ENCODE data around the gene PRR5.
A peak's percentile ranks its signal among the peaks of the same experiment; 100 is the strongest.
"Not testable (repeated sequence)": the region's sequence is repeated elsewhere in the genome, so short reads cannot be mapped to it uniquely, and the experiment has no call there.

The PRR5 gene

DNA sequence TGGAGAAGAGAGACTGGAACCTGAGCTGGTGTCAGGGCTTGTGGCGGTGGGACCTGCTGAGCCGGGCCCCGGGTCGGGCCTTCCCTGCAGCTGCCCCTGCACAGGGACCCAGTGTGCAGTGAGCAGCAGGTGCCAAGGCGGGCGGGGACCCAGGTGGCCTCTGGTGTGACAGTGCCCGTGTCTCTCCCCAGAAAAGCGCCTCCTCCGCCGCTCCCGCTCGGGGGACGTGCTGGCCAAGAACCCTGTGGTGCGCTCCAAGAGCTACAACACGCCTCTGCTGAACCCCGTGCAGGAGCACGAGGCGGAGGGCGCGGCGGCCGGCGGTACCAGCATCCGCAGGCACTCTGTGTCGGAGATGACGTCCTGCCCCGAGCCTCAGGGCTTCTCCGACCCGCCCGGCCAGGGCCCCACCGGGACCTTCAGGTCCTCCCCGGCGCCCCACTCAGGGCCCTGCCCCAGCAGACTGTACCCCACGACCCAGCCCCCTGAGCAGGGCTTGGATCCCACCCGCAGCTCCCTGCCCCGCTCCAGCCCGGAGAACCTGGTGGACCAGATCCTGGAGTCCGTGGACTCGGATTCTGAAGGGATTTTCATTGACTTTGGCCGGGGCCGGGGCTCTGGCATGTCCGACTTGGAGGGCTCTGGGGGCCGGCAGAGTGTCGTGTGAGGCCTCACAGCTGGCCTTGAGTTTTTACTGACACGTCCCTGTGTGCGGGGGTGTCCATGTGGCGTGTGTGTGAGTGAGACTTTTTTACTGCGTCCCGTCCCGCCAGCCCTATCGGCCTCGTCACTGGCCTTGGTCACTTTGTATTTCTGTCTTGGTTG is 34.8 kb downstream of the PRR5 start:
- DNase-seq: no peak

DNA sequence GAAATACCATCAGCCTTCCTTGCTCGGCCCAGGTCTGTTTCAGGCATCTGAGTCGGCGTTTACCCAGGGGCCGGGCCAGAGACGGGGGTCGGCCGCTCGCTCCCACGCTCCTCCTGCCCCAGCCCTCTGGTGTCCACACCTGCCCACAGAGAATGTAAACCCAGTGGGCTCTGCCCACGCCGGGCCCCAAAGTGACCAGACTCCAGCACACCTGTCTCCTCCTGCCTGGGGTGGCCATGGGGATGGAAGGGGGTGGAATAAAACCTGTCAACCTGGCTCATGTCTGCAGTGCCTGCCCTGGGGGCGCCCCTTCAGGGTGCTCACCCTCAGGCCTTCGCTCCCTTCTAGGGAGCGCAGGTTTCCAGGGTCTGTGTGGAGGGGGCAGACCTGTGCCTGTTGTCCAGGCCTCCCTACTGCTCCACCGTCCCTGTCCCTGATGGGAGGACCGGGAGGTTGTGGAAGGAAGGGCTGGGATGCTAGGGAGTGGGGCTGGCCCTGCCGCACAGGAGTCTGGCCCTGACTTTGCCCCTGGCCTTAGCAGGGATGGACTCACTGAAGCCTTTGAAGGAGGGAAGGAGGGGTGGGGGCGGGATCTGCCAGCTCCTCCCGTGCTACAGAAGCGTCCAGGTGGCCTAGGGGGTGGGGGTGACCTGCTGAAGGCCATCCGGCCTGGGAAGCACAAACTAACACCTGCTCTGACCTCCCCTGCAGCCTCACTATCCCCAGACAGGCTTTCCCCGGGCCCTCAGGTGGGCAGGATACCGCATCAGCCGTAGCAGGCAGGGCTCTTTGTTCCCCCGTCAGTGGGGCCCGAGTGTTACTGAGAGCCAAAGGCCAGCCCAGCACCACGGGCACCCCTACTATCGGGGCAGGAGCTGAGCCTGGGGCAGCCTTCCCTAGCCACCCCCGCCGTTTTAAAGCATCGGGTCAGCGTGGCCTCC is 35.7 kb downstream of the PRR5 start:
- no peak for DNase-seq

DNA sequence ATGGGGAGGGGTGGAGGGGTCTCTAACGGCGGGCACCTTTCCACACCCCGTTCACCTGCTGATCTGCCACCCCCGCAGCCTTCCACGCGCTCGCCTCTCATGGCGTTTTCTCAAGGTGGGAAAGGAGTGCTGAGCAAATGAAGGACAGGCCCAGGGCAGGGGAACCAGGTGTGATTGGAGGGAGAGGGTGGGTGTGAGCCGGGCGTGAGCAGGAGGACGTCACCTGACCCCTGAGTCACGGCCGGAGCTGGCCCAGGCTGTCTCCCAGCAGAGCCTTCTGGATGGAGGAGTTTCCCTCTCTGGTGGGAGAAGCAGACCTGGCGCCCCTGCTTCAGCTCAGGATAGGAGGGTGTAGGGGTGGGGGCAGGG is 36.3 kb downstream of the PRR5 start:
- DNase-seq: no peak

DNA sequence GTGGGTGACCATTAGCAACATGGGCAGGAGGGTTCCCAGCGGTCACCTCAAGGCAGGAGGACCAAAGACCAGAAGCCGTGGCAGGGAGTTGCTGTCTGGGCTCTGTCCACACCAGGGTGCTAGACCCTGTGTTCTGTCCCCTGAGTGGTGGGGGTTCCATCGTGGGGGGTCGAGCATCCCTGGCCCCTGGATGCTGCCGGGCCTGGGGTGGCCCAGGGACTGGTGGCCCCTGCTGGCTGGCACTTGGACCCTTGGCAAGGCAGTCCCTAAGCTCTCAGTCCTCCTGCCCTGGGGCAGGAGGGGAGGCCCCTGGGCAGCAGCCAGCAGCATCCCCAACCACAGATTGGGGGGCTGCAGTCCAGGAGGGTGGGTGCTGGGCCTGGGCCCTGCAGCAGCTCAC is 37.0 kb downstream of the PRR5 start:
- no peak for DNase-seq

DNA sequence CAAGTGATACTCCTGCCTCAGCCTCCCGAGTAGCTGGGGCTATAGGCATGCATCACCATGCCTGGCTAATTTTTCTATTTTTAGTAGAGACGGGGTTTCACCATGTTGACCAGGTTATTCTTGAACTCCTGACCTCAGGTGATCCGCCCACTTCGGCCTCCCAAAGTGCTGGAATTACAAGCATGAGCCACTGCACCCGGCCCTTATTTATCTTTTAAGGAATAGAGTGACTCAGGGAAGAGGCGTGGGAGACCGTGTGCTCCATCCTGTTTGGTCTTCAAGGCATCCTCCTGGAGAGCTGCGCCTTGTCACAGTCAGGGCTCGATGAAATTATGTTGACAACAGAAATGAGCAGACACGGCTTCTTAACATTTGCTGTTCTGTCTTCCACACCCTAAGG is 37.7 kb downstream of the PRR5 start:
- DNase-seq: not testable (repeated sequence)

DNA sequence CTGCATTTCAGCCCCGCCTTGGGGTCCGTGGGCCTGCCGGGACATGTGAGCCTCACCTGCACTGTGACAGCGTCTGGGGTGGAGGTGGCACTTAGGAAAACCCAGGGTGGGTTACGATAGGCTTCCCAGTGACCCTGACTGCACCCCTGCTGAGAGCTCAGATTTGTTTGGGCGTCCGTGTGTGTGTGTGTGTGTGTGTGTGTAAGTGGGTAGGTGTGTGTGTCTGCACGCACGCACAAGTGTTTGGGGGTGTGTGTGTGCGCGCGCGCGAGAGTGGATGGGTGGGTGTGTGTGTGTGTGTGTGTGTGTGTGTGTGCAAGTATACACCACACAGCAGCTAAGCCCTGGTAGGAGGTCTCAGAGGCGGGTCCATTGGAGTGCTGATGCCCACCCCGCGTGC is 38.3 kb downstream of the PRR5 start:
- no peak for DNase-seq

DNA sequence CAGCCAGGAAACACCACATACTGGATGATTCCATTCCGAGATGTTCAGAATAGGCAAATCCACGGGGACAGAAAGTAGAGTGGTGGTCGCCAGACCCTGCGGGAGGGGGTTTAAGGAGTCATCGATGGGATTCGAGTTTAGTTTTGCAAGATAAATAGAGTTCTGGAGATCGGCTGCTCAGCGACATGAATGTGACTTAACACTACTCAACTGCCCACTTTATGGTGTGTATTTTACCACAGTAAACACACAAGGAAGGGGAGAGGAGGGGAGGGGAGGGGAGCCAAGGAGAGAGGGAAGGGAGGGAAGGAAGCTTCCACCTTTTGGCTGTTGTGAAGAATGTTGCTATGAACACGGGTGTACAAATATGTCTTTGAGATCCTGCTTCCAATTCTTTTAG is 39.9 kb downstream of the PRR5 start:
- DNase-seq: no peak

DNA sequence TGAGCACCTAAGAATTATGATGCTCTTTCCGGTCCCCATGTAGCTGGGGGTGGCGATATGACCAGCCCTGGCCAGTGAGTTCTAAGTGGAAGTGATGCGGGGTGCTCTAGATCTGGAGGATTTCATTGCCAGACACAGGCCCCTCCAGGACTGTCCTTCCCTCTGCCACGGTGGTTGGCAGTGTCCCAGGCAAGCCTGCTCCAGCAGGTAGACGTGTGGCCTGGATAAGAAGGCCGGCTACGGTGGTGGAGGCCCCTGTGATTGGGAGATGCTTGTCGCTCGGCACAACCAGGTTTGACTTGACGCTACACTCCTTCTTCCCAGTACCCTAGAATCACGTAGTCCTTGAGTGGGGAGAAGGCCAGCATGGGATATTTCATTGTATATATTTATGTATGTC is 41.2 kb downstream of the PRR5 start:
- no peak for DNase-seq

DNA sequence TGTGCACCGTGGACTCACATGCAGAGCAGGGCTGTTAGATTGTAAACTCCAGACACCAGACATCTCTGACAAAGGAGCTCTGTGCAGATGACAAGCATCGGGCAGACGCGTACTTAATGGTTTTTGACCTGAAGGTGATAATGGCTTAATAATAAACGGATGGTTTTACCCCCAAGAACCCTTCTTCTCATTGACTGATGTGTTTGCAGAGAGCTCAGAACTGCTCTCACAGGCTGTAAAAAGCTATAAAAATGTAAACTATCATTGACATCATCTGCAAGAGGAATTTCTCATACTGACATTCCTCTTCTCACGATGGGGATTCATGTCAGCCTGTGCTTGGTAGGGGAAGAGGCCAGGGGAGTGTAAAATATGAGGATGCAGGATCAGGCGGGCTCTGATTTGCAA is 41.8 kb downstream of the PRR5 start:
- no peak for DNase-seq

DNA sequence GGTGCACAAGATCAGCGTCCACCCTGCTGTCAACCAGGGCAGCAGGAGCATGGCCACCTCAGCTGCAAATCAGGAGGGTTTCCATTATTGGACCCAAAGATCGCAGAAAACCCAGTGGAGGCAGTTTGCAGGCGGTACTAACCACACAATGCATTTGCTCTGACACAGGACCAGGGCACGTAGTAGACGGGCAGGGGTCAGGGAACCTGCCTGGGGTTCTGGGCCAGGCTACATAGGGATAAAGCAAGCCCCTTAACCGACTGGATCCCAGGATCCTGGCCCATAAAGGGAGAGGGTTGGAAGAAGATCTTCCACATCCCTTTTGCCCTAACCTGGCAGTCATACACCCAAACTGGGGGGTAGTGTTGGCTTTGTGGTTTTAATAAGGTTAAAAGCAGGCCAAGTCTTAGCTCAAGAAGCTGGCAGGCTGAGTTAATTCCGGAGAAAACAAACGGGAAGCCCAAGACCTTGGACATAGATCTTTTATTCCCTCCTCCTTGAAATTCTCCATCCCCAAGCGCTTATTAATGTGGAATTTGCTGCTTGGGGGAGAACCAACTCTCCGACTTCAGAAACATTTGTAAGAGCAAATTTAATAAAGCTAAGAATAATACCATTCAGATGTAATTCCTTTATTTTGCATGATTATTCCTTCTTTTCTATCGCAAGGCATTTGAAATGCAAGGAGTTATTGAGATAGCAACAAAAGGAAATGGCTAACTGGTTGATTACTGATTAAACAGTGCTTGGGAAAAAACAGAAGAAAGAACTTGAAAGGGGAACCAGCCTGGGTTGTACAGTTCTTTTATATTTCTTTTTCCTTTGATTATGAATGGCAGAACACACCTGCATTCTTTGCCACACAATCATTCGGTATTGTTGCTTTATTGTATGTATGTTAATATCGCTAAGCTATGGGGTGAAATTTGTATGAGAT is 44.1 kb downstream of the PRR5 start:
- no peak for DNase-seq

DNA sequence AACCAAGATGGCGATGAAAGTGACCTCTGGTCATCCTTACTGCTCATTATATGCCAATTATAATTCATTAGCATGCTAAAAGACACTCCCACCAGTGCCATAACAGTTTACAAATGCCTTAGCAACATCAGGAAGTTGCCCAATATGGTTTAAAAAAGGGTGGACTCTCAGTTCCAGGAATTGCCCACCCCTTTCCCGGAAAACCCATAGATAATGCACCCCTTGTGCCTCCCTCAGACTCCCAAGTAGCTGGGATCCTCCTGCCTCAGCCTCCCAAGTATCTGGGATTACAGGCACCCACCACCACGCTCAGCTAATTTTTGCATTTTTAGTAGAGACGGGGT is 45.8 kb downstream of the PRR5 start:
- not testable (repeated sequence) for DNase-seq

DNA sequence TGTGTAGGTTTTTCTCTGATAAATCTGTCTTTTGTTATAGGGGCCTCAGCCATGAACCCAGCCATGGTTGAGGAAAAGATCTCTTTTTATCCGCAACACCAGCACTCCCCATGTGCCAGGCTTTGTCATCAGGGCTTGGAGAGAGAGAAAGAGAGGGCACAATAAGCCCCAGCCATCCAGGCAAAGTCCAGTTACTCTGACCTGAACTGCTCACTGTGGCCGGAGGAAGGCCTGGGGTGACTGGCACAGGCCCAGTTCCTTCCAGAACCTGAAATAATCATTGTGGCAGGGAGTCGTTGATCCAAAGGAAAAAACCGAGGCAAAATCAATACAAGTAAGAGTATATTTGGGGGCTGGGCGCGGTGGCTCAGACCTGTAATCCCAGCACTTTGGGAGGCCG is 46.5 kb downstream of the PRR5 start:
- DNase-seq: no peak

DNA sequence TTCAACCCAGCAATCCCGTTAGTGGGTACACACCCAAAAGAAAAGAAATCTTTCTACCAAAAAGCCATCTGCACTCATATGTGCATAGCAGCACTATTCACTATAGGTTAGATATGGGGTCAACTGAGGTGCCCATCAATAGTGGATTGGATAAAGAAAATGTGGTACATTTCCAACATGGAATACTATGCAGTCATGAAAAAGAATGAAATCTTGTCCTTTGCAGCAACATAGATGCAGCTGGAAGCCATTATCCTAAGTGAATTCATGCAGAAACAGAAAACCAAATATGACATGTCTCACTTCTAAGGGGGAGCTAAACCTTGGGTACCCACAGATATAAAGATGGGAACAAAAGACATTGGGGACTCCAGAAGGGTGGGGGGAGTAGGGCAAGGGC is 48.5 kb downstream of the PRR5 start:
- DNase-seq: no peak

DNA sequence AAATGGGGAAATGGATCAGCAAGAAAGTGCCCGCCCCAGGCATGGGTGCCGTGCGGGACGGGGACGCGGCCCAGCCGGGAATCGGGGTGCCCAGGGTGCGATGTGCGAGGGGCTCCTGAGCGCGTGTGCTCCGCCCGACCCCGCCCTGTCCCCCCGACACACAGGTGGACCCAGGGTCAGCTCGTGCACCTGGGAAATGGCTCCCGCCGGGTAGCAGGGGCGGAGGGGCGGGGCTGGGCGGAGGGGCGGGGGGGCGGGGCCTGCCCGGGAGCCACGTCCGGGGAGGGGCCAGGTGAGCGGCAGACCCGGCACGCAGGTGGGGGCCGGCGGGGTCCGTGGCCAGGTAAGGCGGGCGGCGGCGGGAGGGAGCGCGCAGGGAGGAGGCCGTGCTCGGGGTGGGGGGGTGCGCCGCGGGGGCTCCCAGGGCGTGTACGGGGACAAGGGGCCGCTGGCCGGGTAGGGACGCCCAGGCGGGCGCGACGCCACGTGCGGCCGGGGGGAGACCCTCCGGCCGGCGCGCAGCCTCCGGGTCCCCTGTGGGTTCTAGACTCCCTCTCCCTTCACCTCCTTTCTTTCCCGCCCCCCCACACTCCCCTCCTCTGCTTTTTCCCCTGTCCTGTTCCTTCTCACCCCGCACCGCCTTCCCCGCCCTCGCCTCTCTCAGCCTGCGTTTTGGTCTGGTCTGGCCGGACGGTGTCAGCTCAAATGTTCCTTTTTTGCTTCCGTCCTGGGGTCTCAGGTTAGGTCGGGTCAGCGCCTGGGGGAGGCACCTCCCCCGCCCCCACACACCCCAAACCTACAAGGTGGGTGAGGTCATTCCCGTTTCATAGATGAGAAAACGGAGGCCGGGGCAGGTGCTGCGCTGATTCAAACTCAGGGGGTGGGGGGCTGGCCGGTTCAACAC is 50.5 kb downstream of the PRR5 start, which contains the start of gene ARHGAP8:
Gene ARHGAP8, plus strand, starts transcription at position 291 of the 904 bp plus-strand sequence. CDS start 33,953 bp downstream, outside the sequence.
- peak in 1 of 4 experiments; percentile 37 for DNase-seq

DNA sequence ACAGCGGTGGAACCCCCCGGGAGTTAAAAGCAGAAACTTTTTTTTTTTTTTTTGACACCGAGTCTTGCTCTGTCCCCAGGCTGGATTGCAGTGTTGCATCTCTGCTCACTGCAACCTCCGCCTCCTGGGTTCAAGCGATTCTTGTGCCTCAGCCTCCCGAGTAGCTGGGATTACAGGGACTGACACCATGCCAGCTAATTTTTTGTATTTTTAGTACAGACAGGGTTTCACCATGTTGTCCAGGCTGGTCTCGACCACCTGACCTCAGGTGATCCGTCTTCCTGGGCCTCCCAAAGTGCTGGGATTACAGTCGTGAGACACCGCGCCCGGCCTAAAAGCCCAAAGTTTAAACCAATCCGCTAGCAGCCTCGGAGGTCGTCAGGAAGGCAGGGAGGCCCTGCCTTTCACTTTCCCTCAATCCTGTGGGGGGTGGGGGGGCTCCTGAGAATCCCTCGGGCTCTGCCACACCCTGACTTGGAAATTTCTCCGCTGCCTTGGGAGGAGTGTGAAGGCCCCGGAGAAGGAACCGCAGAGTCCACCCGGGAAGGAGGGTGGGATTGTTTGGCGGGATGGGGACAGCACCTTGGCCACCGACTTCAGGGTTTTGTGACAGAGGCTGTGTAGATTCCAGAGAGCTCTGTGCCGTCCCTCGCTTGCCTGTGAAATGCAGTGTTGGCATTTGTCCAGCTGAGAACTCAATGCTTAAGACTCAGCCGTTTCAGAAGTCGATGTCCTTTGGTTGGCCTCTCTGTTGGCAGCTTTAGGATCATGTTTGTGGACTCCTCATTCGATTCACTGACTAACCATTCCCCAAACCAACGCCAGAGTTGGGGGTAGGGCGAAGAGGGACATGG is 51.4 kb downstream of the PRR5 start:
- DNase-seq: no peak

DNA sequence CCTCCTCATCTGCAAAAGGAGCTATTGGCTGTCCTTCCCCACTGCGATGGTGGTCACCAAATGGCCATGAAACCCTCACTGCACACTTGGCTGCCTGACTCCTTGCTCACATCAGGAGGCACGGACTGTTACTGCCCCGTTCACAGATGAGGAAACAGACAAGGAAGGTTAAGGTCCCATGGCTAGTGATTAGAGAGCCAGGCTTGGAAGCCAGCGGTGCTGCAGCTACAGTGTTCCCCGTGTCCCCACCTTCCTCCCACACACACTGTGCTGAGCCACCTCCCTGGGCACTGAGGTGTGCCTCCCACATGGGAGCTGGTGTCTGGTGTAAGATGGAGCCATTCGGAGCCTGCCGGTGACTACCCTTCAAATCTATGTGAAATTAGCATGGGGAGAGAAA is 53.0 kb downstream of the PRR5 start:
- DNase-seq: no peak

DNA sequence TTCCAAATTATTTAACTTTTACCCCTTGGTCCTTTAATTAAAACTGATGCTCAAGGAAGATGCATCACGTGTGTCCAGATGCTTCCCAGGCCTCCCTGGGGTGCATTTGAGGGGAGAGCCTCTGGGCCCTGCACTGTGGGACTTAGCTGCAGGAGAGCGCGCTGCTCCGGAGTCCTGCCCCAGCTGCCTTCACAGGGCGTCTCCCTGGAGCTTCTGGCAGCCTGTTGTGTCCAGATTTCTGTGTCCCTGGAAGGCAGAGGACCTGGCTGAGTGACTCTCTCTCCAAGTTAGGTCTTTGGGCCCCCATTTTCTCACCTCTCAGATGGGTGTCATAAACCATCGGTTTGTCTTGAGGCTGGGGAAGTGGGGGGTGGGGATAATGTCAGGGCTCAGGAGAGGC is 53.4 kb downstream of the PRR5 start:
- no peak for DNase-seq

DNA sequence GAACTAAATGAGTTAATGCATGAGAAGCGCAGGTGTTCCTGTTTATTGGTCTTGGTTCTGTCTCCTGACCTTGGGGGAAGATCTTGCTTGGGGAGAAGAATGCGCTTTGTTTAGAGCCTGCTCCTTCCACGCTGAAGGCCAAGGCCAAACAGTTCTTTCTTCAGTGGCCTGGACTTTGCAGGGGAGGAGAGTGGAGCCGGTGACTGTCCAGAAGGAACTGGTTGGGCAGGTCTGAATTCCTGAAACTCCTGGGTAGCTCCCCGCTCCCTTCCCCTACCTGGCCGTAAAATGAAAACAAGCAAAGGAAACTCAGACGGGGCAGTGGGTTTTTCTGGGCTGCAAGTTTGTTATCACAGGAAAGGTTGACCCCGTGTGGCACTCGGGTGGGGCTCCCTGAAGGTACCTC is 54.0 kb downstream of the PRR5 start:
- no peak for DNase-seq

DNA sequence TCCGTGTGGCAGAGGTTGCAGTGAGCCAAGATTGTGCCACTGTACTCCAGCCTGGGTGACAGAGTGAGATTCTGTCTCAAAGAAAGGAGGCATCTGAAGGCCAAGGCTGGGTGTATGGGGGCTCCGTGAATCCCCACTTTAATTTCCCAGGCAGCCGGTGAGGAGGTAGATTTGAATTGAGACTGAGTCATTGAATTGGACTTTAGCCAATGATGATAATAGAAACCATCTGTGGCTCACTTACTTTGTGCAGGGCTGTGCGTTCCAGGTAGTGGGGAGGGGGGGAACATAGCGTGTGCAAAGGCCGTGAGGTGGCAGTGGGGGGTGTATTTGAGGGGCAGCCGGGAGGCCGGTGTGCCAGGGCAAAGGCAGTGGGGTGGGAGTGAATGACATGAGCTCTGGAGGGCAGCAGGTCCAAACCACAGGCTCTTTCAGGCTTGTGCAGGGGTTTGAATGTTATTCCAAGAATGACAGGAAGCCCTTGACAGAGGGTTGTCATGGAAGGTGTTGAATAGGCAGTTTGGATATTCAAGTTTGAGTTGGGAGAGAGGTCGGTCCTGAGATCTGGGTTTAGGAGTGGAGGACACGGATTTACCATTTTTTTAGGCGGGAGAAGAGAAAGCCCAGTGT is 56.5 kb downstream of the PRR5 start:
- DNase-seq: no peak

DNA sequence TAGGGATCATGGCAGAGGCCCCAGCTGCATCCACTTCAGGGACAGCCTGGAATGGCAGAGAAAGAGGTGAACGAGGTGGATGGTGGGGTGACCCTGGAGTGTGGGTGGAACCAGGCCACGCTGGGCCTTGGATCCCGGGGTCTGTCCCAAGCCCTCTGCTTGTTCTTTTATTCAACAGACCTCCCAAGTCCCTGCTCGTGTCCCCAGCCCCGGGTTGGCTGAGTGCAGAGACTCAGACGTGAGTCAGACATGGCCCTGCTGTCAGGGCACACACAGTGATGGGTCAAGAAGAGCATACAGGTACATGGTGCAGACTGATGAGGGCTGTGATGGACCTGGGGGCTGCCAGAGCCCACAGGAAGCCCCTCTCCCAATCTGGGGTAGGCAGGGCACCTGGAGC is 57.0 kb downstream of the PRR5 start:
- DNase-seq: no peak

Measured in activated naive CD4-positive, alpha-beta T cell (primary cell).